NCI-H748 (cell line): ENCODE results near the gene GABRA5.
"Not testable (repeated sequence)": the region's sequence is repeated elsewhere in the genome, so short reads cannot be mapped to it uniquely, and the experiment has no call there.

Experiments used
- DNase-seq: peaks from one replicate; lab custom pipeline; 2025; ENCODE audit not compliant: unreplicated experiment; lab: John Stamatoyannopoulos, UW

GABRA5 gene

DNA sequence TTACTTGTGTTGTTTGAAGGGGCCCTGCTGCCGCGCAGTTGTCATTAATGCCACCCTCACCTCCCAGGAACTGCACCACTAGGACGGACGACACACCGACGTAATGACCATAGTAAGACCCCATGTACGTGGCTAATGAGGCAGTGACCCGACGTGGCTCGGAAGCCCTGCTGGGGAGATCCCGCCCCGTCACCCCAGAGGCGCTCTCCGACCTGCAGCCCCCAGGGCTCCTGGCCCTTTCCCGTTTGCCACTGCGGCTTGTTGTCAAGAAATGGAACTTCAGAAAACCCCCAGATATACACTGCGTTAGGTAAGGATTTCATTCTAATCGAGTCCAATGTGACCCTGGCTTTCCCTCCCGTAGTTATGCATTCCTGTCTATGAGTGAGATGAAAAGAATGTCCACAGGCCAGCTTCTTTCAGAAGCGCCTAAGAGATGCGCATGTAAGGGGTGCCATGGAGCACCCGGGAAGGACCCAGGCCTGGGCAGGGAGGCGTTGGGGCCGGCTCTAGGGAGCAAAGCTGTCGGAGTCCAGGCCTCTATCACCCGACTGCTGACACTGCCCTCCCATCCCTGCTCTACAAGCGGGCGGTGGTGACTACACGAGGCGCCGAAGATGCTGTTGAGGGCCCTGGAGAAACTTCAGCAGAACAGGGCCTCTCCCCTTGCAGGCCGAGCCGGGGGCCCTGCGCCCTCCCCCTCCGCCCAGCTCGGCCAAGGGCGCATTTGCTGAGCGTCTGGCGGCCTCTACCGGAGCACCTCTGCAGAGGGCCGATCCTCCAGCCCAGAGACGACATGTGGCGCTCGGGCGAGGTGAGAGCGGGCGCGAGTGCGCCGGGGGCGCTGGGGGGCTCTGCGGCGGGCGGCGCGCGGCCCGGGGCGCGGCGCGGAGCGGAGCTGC, at the start of gene GABRA5:
Gene GABRA5 (plus strand): TSS at position 765 of the 902 bp plus-strand sequence. CDS start 2,187 bp downstream, outside the sequence.
- DNase-seq = peak; percentile 67

DNA sequence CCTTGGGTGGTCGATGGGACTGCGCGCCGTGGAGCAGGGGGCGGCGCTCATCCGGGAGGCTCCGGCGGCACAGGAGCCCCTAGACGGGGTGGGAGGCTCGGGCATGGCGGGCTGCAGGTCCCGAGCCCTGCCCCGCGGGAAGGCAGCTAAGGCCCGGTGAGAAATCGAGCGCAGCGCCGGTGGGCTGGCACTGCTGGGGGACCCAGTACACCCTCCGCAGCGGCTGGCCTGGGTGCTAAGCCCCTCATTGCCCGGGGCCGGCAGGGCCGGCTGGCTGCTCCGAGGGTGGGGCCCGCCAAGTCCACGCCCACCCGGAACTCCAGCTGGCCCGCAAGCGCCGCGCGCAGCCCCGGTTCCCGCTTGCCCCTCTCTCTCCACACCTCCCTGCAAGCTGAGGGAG, 35.7 kb upstream of the GABRA5 start:
- not testable (repeated sequence) for DNase-seq

DNA sequence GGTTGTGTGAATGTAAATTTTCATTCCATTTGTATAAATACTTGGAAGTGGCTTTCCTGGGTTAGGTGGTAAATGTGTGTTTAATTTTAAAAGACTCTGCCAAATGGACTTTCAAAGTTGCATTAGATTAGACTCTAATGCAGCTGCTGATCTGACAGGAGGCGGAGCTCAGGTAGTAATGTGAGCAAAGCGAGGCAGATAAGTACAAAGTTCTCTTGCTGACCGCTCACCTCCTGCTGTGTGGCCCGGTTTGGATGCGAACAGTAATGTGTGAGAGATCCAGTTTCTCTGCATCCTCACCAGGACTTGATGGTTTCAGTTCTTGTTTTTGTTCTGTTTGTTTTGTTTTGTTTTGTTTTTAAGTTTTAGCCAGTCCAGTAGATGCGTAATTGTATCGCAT, 34.9 kb upstream of the GABRA5 start:
- no peak for DNase-seq

DNA sequence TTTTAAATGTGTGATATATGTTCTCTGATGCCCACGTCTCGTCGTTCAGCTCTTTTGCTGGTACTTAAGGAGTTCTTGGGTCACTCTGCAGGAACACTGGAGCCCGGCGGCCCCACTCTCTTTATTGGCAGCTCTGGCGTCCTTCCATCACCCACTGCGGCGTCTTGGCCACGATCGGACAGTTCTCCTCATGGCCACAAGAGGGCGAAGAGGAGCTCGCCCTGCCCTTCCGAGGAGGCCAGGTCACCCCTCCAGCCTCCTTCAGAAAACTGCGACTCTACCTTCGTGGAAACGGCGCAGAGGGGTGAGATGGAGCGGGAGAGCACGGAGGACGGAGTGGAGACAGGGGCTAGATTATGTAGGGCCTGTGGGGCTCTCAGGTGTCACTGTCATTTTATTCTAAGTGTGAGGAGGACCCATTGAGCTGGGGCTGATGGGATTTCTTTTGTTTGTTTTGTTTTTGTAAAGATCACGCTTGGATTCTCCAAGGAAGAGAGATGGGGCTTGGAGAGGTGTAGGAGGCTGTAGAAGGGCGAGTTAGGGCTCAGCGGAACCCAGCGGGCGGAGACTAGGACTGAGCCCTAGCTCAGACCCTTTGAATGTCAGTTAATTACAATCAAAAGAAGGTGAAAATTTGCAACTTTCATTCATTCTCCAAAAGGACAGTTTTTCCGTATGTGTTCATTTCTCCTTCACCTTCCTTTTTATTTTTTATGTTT, 28.0 kb upstream of the GABRA5 start:
- peak; percentile 50 for DNase-seq

DNA sequence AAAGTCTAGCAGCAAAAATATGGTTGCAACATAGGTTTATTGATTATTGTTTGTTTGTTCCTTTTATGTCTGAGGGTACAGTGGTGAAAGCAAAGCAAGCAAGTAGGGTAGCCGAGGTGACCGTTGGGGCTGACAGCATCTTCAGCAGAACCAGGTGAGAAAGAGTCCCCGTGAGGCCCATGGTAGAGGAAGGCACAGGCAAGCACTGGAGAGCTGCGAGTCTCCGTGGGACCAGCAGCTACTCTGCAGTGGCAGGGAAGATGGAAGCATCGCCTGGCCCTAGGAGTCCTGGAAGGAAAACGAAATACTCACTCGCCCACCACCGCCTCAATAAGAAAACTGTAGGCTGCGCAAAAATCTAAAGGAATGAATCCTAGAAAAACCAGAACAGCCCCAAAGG, 25.3 kb upstream of the GABRA5 start:
- no peak for DNase-seq

DNA sequence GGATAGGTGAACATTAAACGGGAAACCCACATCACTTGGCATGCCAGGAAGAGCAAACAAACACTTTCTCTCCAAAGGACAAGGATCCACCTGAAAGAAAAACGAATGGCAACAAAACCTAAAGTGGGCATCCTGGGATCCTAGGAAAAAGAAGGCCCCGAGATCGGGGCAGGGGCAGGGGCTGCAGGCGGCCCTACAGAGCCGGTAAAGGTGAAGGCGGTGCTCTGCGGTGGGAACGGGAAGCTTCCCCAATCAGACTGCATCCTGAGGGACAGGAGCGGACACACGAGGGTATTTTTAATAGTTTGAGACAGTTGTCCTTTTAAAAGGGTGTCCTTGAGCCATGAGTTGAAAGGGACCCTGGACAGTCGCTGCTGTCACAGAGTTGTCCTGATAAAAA, 24.9 kb upstream of the GABRA5 start:
- no peak for DNase-seq

DNA sequence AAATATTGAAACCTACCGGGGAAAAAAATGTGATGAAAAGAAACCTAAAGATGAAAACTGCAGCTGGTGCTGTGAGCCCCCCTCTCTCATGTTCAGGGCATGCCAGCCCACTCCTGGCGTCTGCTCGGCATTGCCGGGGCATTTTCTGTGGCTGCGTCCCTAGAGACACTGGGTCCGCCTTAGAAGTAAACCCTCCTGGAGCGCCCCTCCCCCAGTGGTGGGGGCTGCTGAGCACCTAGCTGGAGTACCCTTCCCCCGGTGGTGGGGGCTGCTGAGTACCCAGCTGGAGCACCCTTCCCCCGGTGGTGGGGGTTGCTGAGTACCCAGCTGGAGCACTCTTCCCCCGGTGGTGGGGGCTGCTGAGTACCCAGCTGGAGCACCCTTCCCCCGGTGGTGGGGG, 24.5 kb upstream of the GABRA5 start:
- DNase-seq = no peak

DNA sequence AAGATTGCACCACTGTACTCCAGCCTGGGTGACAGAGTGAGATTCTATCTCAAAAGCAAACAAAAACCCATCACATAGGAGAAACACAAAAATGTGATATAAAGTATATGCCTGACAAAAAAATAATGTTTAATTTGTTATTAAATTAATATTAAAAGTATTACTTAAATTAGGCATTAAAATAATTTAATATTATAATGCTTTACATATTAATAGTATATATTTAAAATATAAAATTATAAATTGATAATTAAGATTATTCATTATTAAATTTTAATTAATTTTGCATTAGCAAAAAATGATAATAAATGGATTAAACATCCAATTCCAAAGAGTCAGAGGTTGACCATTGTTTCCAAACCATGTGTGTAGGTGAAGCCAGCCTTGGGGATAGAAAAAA, 22.0 kb upstream of the GABRA5 start:
- DNase-seq = no peak

DNA sequence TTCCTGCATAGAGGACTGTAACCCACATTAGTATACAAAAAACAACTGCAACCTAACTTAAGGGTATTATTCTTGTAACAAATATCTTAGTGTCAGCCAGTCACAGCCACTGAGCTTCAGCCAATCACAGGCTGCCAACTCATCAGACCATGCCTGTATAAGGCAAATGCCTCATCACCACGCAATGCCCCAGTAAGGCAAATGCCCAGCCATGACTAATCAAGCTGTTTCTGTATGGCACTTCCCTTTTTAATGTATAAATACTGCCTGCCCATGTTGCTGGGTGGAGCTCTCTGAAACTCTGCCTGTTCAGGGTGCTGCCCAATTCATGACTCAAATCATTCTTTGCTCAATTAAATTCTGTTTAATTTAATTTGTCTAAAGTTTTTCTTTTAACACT, 18.4 kb upstream of the GABRA5 start:
- DNase-seq = no peak

DNA sequence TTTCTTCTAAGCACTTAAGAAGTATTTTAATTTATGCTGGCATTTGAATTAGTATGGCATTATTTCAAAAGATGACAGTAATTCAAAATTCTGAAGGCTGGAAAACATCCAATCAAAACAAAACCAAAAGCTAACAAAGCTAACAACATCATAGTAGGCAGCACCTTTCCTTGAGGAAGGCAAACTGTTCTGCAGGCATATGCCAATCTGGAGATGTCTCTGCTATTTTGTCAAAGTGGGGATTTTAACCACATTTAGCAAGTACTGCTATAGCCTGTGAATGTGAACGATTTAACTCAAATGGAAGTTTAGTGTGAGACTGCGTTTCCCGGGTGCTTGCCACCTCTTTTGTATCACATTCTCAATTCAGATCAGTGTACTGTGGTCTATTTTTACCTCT, 16.7 kb upstream of the GABRA5 start:
- no peak for DNase-seq

DNA sequence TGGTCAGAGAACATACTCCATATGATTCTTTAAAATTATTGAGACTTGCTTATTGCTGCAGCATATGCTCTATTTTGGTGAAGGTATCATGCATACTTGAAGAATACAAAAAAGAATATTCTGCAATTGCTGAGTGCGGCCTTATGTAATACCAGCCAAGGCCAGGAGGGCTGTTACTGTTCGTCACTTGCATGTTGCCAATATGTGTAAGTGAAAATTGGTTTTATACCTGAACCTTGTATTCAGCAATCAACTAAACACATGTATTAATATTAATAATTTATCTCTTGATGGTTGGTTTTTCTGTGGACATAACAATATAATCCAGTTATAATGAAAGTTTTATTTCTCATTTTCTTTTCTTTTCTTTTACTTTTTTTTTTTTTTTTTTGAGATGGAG, 13.9 kb upstream of the GABRA5 start:
- DNase-seq = no peak

DNA sequence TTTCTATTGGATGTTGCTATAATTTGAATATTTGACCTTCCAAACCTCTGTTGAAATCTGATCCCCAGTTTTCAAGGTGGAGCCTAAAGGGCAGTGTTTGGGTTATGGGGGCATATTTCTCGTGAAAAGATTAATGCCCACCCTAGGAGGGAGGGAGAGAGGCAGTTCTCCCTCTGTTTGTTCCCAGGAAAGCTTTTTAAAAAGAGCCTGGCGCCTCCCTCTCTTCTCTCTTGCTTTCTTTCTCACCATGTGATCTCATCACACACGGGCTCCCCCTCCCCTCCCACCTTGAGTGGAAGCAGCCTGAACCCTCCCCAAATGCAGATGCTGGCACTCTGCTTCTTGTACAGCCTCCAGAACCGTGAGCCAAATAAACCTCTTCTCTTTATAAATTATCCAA, 12.4 kb upstream of the GABRA5 start:
- no peak for DNase-seq

DNA sequence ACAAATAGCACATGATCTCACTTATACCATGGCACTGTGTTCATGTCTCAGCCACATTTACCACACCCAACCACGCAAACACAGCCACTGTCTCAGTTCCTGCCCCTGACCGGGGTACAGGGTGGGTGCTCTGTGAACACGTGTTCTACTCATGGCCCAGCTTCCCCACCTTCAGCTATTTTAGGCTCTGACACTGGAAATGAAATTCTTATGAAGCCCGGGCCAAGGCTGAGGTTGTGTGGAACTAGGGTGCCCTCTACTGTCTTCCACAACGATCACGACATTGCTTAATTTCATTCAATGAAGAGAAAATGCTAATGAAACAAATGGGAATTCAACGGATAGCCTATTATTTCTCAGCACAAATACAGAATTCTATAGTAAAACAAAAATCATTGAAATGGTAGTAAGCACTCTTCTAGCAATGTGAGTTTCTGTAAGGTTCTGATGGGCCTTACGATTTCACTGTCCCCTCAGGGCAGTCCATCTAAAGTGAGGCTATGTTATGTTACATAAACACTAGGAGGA, 2.1 kb upstream of the GABRA5 start:
- DNase-seq = peak; percentile 66

DNA sequence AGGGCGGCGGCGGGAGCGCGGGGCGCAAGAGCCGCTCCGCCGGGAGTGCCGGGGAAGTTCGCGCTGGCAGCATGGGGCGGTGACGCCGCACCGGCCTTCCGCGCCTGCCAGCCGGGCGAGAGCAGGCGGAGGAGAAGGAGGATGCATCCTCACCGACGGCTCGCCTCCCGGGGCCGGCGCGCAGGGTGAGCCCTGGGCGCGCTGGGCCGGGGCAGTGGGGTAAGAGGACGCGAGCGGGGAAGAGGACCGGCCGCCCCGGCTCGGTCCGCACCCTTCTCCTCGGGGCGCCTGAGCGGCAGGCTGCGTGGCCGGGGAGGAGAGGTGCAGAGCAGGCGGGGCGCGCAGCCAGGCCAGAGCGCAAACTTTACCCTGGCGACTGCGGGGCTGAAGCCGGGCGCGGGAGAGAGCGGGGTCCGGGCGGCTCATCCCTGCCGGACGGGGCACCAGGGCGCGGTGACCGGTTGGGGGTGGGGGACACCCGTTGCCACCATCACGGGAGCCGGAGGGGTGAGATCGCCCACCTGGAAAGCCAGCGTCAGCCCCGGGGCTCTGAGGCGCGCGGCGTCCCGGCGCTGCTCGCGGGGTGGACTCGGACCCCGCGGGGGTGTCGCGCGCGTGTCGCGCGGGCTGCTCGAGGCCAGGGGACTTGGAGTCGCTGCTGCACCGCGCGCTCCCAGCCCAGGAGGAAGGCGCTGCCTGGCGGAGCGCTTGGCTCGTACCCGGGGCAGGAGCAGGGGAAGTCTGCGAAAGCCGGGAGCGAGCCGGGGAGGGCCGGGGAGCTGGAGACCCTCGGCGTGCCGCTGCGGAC, 542 bp downstream of the GABRA5 start:
- DNase-seq = peak; percentile 27

DNA sequence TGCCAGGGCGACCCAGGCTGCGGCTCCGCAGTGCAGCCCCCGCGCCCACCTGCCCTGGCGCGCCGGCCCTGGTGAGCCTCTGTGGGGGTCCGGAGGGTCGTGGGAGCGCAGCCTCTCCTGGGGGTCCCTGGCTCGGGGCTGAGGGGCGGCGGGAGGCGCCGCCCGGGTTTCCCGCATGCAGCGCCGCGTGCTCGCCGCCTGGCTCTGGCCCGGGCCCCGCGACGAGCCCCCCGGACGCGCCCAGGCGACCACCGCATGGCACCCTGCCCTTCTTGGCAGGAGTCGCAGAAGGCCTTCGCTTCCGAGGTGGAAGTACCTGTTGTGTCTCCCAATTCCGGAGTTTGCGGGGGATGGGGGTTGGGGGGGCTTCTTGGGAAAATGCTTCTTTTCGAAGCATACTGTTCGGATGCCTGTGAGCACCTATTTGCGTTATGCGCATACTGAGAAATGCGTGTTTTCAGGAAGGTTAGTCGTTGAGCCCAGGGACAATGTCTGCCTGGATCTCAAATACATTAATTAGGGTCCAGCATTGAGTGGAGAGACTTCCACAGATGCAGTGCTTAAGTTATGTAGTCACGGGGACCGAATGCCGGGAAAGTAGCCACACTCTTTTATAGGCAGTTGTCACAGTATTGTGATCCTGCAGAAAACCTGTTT, 1.3 kb downstream of the GABRA5 start:
- no peak for DNase-seq

DNA sequence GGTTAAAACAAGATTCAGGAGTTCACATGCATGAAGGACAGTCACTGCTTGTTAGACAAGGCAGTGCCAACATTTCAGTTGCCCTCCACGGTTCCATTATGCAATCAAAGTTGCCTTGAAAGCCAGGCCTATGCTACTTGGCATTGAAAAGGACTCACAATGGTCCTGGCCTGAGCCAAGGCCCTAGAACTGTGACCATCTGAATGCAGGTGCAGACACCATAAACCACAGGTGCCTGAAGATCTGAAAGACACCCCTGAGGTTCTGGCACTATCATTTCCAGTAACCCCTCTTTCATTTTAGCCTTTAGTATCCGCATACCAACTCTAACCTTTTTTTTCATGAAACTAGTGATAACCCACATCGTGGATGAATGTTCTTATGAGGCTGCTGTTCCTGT, 2.8 kb downstream of the GABRA5 start:
- no peak for DNase-seq

DNA sequence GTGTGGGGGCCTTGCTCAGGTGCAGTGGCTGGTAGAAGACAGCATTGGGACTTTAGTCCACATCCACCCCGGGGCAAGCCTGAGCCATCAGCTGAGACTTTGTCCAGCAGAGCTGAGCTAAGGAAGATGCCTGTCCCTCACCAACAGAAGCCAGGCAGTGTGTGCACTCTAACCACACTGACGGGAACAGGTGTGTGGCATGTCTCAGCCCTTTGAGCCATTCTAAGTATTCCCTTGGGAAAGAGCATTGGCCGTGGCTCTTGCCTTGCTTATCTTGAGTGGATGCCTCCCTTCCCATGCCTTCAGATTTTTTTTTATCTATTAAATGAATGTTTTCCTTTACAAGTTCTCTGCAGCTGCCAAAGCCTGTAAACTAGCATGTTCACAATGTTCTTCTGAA, 3.5 kb downstream of the GABRA5 start:
- no peak for DNase-seq

DNA sequence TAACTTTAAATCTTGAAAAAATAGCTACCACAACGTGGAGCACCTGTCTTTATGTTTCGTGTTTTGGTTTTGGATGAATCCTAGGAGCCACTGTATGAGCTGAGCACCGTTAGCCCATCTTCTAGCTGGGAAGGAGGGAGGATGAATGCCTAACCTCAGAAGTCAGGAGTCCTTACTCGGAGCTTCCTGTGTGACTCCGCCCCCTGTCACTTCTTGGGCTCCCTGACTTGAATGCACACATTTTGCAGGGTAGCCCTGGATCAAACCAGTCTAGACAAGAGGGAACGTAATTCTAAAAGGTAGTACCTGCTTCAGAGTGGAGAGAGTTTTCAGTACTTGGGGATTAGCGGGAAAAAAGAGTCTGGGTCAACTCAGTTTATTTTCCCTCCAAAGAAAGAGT, 5.3 kb downstream of the GABRA5 start:
- no peak for DNase-seq

DNA sequence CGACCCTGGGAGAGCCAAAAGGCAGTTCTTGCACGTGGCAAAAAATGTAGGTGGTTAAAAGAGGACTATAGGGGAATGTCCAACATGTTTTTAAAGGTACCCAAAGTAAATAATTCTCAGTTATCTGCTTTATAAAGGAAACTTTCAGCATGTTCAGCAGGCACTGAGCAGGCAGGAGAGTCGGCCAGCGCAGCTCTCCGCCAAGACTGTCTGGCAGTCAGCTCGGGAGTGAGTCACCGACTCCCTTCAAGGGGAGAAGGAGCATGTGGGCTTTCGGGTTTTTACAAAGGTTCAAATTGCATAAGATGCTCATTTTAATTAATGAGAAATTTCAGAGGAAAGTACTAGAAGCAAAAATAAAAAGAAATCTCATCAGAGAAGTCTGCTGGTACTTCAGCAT, 7.0 kb downstream of the GABRA5 start:
- no peak for DNase-seq

DNA sequence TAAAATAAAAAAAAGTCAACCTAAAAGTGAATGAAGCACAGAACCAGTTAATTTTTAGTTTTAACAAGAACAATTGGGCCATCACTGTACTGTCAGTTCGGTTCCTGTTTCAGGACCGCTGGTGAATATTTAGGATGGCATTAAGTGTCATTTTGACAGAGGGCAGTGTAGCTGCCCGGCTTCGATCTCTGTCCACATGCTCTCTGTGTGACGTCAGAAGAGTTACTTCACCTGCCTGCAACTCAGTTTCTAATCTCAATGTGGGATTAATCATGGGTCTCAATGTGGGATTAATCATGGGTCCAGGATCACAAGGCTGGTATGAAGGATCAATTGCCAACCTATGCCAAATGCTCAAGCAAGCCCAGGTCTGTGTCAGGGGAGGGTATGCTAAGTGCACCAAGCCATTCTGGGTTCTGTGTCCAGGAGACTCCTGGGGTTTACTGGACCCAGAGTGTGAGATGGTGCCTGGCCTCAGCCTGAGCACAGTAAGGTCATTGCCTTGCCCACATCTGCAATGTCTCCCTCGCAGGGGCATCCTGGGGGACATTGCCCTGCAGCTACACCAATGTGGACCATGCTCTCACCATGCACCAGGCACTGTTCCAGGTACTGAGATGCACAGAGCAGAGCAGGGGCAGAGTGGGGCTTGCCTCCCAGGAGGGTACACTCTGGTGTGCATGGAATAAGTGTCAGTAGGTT, 8.1 kb downstream of the GABRA5 start:
- no peak for DNase-seq
